Measurements from ENCODE around the gene IL6R.
"Not testable (repeated sequence)": the region's sequence is repeated elsewhere in the genome, so short reads cannot be mapped to it uniquely, and the experiment has no call there.

Gene IL6R

GRCh38 chr1:154485106-154485505 is 80.0 kb downstream of the IL6R start:
- DNase-seq = no peak

GRCh38 chr1:154485910-154486496 is 80.9 kb downstream of the IL6R start:
- no peak for DNase-seq

DNA sequence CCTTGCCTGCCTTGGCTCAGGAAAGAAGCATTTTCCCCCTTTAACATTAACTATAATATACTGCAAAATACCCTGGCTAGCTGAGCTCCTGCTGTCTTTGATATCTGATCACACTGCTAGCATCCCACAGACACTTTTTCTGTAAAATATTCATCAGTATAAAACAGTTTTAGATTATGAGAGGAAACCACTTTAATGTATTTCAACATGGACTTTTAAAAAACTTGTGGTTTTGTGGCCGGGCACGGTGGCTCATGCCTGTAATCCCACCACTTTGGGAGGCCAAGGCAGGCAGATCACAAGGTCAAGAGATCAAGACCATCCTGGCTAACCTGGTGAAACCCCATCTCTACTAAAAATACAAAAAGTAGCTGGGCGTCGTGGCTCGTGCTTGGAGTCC is 81.6 kb downstream of the IL6R start:
- DNase-seq = not testable (repeated sequence)

DNA sequence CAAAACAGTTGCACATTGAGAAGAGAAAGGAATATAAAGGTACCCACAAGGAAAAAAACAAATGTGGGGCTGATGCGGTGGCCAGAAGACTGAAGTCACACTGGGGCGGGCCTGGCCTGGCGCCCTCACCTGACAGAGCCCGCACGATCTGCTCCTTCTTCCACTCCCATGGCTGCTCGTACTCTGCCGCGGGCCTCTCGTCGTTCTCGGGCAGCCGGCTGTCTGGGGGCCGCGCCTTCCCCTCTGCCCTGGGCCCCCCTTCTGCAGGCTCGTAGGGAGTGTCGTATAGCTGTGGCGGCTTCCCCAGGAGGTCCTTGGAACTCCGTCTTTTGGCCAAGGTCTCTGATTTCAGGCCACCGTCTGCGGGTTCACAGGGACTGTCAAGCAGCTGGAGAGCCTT is 83.8 kb downstream of the IL6R start:
- DNase-seq = no peak

DNA sequence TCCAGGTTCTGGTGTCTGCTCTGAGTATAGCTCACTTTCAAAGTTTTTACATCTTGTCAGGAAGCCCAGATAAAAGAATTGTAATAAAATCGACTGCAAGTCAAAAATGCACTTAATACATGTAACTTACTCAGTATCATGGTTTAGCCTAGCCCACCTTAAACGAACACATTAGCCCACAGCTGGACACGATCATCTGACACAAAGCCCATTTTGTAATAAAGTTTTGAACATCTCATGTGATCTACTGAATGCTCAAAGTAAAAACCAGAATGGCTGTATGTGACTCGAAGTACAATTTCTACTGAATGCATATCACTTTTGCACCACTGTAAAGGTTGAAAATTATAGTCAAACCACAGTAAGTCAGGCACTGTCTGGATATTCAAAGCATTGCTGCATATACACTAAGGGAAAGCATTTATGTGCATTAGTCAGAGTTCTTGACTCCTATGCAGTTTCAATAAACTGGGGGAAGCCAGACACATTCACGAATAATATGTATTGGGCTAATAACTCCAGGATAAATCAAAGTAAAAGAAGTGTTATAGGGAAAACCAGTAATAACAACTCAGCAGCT is 84.6 kb downstream of the IL6R start:
- no peak for DNase-seq

- no peak for DNase-seq
These were observed 85.2 kb downstream of the IL6R start for GRCh38 chr1:154490317-154490716.

DNA sequence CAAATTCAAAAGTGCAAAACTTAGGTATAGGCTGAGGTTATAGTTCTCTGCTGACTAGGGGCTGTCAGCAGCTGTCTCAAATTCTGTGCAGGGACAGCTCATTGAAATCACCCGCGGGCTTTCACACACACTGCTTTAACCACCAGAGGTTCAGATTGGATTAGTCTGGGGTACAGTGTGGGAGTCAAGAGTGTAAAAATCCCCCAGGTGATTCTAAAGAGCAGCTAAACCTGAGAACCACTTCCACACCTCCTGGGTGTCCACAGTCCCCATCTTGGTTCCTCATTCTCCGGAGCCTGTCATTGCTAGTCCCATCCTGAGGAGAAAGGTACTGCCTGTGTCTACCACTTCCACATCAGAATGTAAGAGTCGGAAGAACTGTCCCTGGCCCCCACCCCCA is 87.0 kb downstream of the IL6R start:
- no peak for DNase-seq

DNA sequence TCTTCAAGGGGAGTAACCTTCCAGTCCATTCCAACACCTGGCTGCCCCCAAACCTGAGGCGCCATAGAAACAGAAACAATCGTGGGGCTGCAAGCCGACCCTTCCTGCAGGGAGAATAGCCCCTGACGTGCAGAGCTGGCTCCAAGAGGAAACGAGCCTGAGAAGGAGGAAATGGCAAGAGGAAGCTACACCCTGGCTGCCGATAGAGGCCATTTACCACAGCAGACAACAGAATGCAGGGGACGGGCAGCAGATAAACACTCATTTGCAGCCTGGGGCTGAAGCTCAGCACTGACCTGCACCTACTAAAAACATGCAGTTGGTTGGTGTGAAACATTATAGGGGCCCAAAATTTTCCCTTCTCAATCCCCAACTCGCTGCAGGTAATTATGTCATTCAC is 88.1 kb downstream of the IL6R start:
- DNase-seq = no peak

- DNase-seq = no peak
These were observed 90.5 kb downstream of the IL6R start for GRCh38 chr1:154495496-154496273.

- no peak for DNase-seq
These were observed 91.2 kb downstream of the IL6R start for GRCh38 chr1:154496383-154496782.

- DNase-seq = no peak
These were observed 92.1 kb downstream of the IL6R start for GRCh38 chr1:154497026-154497806.

DNA sequence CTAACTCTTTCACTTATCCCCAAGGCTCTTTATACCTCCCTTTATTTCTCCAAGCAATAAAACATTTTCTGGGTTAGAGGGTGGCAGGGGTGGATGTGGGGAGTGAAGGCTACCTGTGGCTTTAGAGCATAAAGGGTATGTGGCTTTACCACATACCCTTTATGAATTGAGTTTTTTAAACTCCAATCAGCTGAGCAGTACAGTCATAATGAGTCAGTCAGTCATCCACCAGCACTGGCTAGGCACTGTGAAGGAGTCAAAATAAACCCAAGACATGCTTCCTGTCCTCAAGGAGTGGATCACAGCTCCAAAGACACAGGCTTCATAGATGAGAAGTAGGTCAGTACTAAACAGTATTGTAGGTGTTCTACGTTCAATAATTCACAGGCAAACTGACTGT is 94.3 kb downstream of the IL6R start:
- no peak for DNase-seq

DNA sequence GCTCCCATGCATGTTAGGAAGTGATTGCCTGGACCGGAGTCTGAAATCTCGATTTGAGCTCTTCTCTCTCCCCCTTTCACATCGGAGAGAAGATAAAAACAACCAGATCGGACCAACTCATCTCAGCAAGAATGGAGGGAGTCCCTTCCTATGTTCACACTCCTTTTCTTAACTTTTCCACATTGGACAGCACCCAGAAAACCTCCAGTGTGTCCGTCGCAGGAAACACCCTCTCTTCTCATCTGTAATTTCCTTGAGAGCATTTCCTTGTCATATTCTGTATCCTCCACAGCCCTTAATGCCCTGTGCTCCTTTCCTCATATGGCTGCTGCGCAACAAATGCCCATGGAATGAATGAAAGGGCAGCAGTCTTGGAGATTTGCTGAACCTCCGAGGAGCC is 95.4 kb downstream of the IL6R start:
- DNase-seq = no peak

DNA sequence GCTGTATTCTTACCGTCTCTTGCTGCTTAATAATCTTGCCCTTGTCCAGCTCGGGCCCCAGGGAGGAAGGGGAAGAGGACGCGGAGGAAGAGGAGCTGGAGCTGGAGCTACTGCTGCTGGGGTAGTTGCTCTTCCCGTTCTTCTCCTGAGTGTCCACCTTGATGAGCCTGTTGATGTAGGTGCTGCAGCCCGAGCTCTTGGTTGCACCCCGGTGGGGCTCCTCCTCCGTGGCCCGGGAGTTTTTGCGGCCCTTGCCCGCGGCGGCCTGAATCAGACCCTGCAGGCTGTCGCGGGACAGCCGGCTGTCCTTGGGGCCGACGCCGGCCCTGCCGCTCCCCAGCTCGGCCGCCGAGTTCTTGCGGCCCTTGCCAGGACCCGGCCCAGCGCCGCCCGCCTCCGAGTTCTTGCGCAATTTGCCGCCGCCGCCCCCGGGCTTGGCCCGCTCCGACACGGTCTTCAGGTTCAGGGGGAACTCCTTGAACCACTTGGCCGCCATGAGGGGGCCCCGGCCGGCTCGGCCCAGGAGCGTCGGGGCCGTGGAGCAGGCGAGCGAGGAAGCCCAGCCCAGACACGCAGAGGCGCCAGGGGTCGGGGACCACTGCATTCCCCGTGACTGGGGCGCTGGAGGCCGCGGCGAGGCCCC is 96.4 kb downstream of the IL6R start:
- DNase-seq = no peak

- no peak for DNase-seq
These were observed 97.1 kb downstream of the IL6R start, which contains the start of the genes SHE and TDRD10 for GRCh38 chr1:154502066-154502743. TSS of gene SHE (minus strand) at chr1:154502412. CDS start at chr1:154502026, 386 bp downstream. TSS of gene TDRD10 (plus strand) at chr1:154502219. CDS start at chr1:154506904, 4,685 bp downstream.

GRCh38 chr1:154502744-154503115 is 97.6 kb downstream of the IL6R start:
- no peak for DNase-seq

DNA sequence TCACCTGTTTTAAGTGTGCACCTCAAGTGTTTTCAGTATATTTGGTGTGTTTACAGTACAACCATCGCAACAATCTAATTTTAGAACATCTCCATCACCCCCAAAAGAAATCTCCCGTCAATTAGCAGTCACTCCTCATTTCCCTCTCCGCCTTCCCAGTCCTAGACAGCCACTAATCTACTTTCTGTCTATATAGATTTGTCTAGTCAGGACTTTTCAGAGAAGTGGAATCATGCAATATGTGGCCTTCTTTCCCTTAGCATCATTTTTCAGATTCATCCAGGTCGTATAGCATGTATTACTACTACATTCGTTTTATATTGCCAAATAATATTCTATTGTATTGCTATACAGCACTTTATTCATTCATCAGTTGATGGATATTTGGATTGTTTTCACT is 98.8 kb downstream of the IL6R start:
- no peak for DNase-seq

GRCh38 chr1:154512760-154513159 is 107.6 kb downstream of the IL6R start:
- no peak for DNase-seq

- no peak for DNase-seq
These were observed 109.0 kb downstream of the IL6R start for GRCh38 chr1:154514066-154514553.

DNA sequence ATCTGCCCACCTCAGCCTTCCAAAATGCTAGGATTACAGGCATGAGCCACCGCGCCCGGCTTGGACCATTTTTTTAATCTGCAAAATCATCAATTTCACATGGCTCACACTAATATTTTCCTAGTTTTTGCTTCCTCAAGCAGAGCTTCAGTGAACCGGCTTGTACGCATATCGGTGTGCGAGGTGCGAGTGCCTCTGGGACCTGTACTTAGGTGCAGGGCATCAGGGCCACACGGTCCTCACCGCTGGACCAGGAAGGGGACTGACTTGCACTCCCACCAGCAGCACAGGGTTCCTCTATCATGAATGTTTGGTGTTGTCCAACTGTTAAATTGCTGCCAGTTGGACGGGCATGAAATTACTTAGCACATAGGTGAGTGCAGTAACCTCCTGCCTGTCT is 112.5 kb downstream of the IL6R start:
- no peak for DNase-seq
